GM12874 (cell line): ENCODE measurements around the gene TMEM182.

ENCODE experiments used
- TF ChIP-seq, protein P1 (sequence below): IDR thresholded peaks from 2 replicates; pipeline ENCODE4 v1.5.1; 2011; ENCODE audit warnings: low read depth, mild to moderate bottlenecking, control low read depth, low read length, moderate library complexity; ENCODE audit not compliant: insufficient read depth

TMEM182 gene

GRCh38 chr2:102801858-102802699 lies 40.2 kb downstream of the TMEM182 start:
- TF ChIP-seq, protein P1, sequence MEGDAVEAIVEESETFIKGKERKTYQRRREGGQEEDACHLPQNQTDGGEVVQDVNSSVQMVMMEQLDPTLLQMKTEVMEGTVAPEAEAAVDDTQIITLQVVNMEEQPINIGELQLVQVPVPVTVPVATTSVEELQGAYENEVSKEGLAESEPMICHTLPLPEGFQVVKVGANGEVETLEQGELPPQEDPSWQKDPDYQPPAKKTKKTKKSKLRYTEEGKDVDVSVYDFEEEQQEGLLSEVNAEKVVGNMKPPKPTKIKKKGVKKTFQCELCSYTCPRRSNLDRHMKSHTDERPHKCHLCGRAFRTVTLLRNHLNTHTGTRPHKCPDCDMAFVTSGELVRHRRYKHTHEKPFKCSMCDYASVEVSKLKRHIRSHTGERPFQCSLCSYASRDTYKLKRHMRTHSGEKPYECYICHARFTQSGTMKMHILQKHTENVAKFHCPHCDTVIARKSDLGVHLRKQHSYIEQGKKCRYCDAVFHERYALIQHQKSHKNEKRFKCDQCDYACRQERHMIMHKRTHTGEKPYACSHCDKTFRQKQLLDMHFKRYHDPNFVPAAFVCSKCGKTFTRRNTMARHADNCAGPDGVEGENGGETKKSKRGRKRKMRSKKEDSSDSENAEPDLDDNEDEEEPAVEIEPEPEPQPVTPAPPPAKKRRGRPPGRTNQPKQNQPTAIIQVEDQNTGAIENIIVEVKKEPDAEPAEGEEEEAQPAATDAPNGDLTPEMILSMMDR, result no peak

DNA sequence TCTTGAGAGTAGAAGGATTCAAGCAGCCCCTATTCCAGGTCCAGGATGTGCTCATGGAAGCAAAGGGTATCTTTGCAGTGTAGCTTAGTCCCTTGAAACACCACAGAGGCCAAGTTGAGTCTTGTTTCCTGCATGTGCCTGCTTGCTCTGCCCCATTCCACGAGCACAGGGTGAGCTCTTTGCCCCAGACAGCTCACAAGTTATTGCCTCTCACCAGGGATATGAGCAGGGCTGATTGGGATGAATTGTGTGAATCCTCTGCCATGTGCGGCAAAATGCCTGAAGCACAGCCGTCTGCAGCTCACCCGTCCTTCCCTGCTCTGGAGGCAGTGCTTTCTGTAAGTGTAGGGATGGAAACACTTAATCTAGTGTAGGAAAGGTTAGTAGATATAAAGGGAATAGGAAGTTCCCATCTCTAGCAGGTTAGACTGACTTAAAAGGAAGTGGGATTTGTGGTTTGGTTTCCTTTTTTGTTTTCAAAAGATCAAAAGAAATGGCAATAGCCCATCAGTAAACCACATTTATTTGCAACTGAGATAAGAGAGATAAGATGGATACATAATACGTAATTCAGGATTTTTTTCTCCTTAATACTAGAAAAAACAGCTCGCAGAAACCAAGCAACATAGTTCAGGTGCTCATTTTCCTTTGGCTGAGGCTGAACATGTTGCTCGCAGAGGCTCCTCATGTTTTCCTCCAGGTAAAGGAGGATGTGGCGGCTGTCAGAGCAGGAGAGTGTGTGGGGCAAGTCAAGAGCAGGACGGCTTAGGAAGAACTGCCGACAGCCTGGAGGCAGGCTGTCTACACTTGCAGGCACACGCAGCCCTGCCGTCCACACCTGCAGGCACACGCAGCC lies 41.4 kb downstream of the TMEM182 start:
- TF ChIP-seq, protein P1, result no peak

DNA sequence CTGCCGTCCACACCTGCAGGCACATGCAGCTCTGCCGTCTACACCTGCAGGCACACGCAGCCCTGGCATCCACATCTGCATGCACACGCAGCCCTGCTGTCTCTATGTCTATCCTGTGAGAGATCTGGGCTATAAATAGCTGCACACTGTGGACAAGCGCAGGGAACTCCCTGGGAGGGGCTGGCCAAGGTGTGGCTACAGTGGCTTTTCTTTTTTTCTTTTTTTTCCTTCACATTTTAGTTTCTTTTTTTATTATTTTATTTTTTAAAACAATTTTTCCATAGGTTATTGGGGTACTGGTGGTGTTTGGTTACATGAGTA lies 42.0 kb downstream of the TMEM182 start:
- TF ChIP-seq, protein P1, result no peak

DNA sequence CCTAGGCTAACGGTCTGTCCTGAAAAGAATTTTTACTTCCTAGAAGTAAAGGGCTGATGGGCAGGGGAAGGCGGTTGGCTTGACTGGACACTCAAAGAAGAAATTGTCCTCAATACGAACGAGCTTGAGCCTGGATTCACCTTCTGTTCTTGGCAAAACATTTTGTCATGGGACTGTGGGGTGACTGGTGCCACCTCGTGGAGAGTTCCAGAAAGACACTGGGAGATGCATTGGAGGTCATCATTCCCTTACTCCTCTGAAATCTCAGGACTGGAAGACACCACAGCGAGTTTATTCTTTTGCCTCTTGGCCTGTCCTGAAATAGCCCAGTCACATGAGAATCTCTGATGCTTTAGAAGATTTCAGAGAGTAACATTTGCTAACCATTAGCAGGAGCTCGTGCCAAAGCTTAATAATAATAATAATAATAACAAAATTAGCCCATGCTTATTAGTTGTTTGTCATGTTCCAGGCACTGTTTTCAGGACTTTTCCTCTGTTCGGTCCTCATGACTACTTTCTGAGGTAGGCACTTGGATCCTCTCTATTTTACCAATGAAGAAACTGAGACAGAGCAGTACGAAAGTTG lies 44.5 kb downstream of the TMEM182 start:
- TF ChIP-seq, protein P1, result peak; percentile 81

DNA sequence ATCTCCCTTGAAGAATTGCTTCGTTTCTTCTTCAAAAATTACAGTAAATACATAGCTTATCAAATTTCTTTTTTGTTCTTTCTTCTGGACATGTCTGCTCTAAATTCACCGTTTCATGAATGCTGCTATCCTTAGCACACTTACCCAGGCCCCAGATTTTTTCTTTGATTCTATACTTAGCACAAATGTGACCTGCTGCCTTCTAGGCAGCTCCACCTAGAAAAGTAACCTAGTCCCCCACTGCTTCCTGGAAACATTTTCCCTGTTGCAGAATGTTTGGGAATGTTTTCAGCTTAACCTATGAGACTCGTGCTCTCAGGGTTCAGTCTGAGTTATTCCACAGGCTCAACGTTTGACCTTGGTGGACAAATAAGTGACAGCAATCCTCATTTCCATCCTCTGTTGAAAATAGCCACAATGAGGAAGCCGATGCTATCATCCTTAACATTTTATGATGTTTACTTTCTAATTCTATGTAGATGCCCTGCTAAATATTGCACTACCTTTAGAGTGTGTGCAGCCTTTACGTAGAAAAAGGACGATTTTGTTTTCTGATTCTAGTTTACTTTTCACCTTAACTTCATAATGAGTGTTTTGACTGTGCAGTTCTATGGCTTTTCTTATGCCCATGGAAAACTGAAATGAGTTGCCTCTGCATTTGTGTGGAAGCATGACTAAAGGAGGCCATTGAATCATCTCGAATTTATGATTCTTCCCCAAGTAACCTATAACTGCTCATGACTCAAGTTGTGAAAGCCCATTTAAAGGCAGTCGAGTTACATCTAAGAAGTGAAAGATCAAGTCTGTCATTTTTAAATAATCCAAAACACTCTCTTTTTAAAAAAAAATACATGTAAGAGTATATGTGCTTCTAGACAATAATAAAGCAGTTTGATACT lies 47.7 kb downstream of the TMEM182 start:
- TF ChIP-seq, protein P1, result no peak

- TF ChIP-seq, protein P1, result no peak
Observed at GRCh38 chr2:102815285-102815684, 53.5 kb downstream of the TMEM182 start.
